Measurements from ENCODE around the gene CLUH.

GRCh38 chr17:2691069-2691871 lies 20.3 kb downstream of the CLUH start:
- no peak for TF ChIP-seq CTCF (IDR thresholded peaks at IDR 0.05)
- TF ChIP-seq POLR2A (IDR thresholded peaks at IDR 0.05) = no peak

Data from right lobe of liver (tissue), 4 donors.